K562 (cell line): ENCODE data around the gene SDC1. TPM values are rescaled to one million over a fixed set of nuclear protein-coding genes. Genes with fewer than 3 reads are reported as not detected.

Source experiments
- ATAC-seq: fragments of 200-7000 bp; cut with Tn5 transposase; 3 replicates; pipeline ENCODE4 v1.9.1; 2020; ENCODE audit warnings: moderate library complexity
- BruUV-seq: library from RNA; stranded (reverse); fragments of 400-500 nt; replicated peaks from 2 replicates; lab custom pipeline; 2021; lab: Mats Ljungman, UMichigan
- CTCF ChIA-PET: fragments of 300-600 bp; formaldehyde crosslinking; extraction: SDS; loops from one replicate; lab custom pipeline; 2021; ENCODE audit warnings: low intra/inter-chr PET ratio; lab: Yijun Ruan, JAX
- POLR2A ChIA-PET: fragments of 300-600, 350-650 bp; sonication (Branson Sonifier 250); formaldehyde crosslinking; extraction: SDS; loops from one replicate; lab custom pipeline; 2021; ENCODE audit warnings: antibody characterized with exemption, inconsistent platforms; lab: Yijun Ruan, JAX
- DNase-seq, 4 experiments: peaks; one replicate each; pipeline versions ENCODE4 v3.0.0 to v3.0.0-alpha.2; 2011 to 2018; ENCODE audit warnings: low spot score in 3 of 4, mixed read lengths in 3 of 4; ENCODE audit errors: extremely low read depth in 1 of 4
- FAIRE-seq: peaks from 2 replicates; lab custom pipeline; 2011; peaks lifted over from hg19 to GRCh38; lab: Jason Lieb, UNC
- H2AFZ ChIP-seq: 2 replicates; pipeline ENCODE4 v1.6.0; 2011; ENCODE audit warnings: low read depth, low read length, control low read depth, inconsistent platforms
- H3K27ac ChIP-seq: fragments of 200-600 bp; 3 replicates; pipeline ENCODE4 v1.8.0; 2011; ENCODE audit warnings: low read depth, mild to moderate bottlenecking, control low read depth, inconsistent platforms, low read length, moderate library complexity, mixed read lengths; ENCODE audit errors: extremely low read depth
- H3K27me3 ChIP-seq, 2 experiments: fragments of 300-600 bp in 1 of 2; 2 replicates in 1 of 2; 3 replicates in 1 of 2; pipeline versions ENCODE4 v1.6.0 to v1.8.0; 2011; ENCODE audit warnings: inconsistent platforms in 2 of 2, low read length in 2 of 2, mild to moderate bottlenecking in 1 of 2, mixed read lengths in 1 of 2, moderate library complexity in 1 of 2; ENCODE audit not compliant: control insufficient read depth in 2 of 2, insufficient read depth in 2 of 2
- H3K36me3 ChIP-seq: fragments of 300-600 bp; 3 replicates; pipeline ENCODE4 v1.8.0; 2011; ENCODE audit warnings: mild to moderate bottlenecking, low read length, inconsistent platforms; ENCODE audit not compliant: control insufficient read depth, insufficient read depth
- H3K4me1 ChIP-seq, 2 experiments: fragments of 200-600 bp in 1 of 2; replicated peaks in 1 of 2; 2 replicates in 1 of 2; 3 replicates in 1 of 2; pipeline versions ENCODE4 v1.5.1 to v1.8.0; 2011; ENCODE audit warnings: inconsistent platforms in 2 of 2, low read length in 2 of 2, mild to moderate bottlenecking in 1 of 2, mixed read lengths in 1 of 2, moderate library complexity in 1 of 2; ENCODE audit not compliant: control insufficient read depth in 2 of 2, insufficient read depth in 2 of 2
- H3K4me2 ChIP-seq: 2 replicates; pipeline ENCODE4 v1.6.1; 2011; ENCODE audit warnings: low read length, control low read depth, inconsistent platforms, mixed read lengths; ENCODE audit not compliant: insufficient read depth
- H3K4me3 ChIP-seq: fragments of 200-600 bp; sonication (generic), shearing (Covaris generic); 2 replicates; pipeline ENCODE4 v1.5.1; 2016; ENCODE audit warnings: control low read depth, inconsistent platforms
- H3K79me2 ChIP-seq: fragments of 200-600 bp; 3 replicates; pipeline ENCODE4 v1.8.0; 2011; ENCODE audit warnings: low read length, inconsistent platforms; ENCODE audit not compliant: control insufficient read depth, insufficient read depth
- H3K9ac ChIP-seq, 2 experiments: 2 replicates each; pipeline versions ENCODE4 v1.6.0 to v1.6.1; 2011; ENCODE audit warnings: low read depth in 2 of 2, low read length in 2 of 2, control low read depth in 1 of 2, inconsistent platforms in 1 of 2, mild to moderate bottlenecking in 1 of 2, mixed read lengths in 1 of 2; ENCODE audit not compliant: insufficient read depth in 1 of 2
- H3K9me1 ChIP-seq: one replicate; pipeline ENCODE4 v1.6.0; 2011; ENCODE audit warnings: inconsistent platforms, mild to moderate bottlenecking, low read length, moderate library complexity; ENCODE audit not compliant: control insufficient read depth, insufficient read depth
- H3K9me3 ChIP-seq: replicated peaks from 2 replicates; pipeline ENCODE4 v1.5.1; 2011; ENCODE audit warnings: low read depth, low read length, inconsistent platforms; ENCODE audit not compliant: control insufficient read depth, insufficient read depth
- H4K20me1 ChIP-seq: replicated peaks from 2 replicates; pipeline ENCODE4 v1.6.1; 2011; ENCODE audit warnings: low read length, inconsistent platforms, mixed read lengths; ENCODE audit not compliant: control insufficient read depth, insufficient read depth
- ZBTB8A ChIP-seq: fragments of 450-650 bp; IDR thresholded peaks from 2 replicates; pipeline ENCODE4 v1.6.1; 2018; ENCODE audit warnings: mild to moderate bottlenecking, moderate library complexity; ENCODE audit not compliant: partially characterized antibody
- ZNF263 ChIP-seq: sonication (generic); formaldehyde crosslinking; IDR thresholded peaks from 2 replicates; pipeline ENCODE4 v1.8.0; 2022; ENCODE audit warnings: mild to moderate bottlenecking, missing genetic modification reagents, borderline replicate concordance
- WGBS: fragments of 100-300 bp; shearing (Covaris generic); methylation state at CpG from one replicate; pipeline ENCODE4 v1.1.6; 2016; ENCODE audit warnings: low coverage, mixed read lengths; ENCODE audit not compliant: insufficient coverage; ENCODE audit errors: missing lambda C conversion rate; 5-methylcytosine and 5-hydroxymethylcytosine counted together
- in situ Hi-C: fragments of 300-500 bp; cut with MboI; formaldehyde crosslinking; loops from 4 replicates; pipeline ENCODE4 v1.15.0; 2018; ENCODE audit warnings: inconsistent platforms, mixed read lengths
- intact Hi-C: fragments of 100-400 bp; cut with micrococcal nuclease; formaldehyde crosslinking; loops from 2 replicates; pipeline ENCODE4 v1.14.2; 2022
- polyA plus RNA-seq, 8 experiments: library from polyadenylated mRNA; depleted of rRNA in 4 of 8; stranded (reverse) in 5 of 8; unstranded in 3 of 8; fragments of >200 nt; fragmentation: Nextera tagmentation in 2 of 8; fragmentation: Illumina TruSeq in 1 of 8; extraction: Ambion mirVana in 2 of 8; extraction: Trizol in 1 of 8; gene quantifications; 2 replicates each; pipeline versions ENCODE4 v1.2.1 to v1.2.3, GENCODE V29; 2011 to 2014; ENCODE audit warnings: inconsistent platforms in 1 of 8, missing spikeins in 1 of 8
- total RNA-seq, 7 experiments: library from RNA; depleted of rRNA in 6 of 7; stranded (reverse); fragments of >200 nt in 6 of 7; fragmentation: Illumina TruSeq in 2 of 7; extraction: Trizol in 2 of 7; gene quantifications; 2 replicates each; pipeline versions ENCODE4 v1.2.1 to v1.2.3, GENCODE V29; 2011 to 2021; ENCODE audit warnings: low replicate concordance in 1 of 7
- TF ChIP-seq, protein P1 (sequence below), 3 experiments: IDR thresholded peaks in 2 of 3; conservative IDR thresholded peaks in 1 of 3; 2 replicates each; pipeline ENCODE4 v1.5.1; 2011 to 2012; ENCODE audit warnings: low read length in 3 of 3, mild to moderate bottlenecking in 3 of 3, control low read depth in 2 of 3, improper control_type of control experiment in 1 of 3, inconsistent platforms in 1 of 3, low read depth in 1 of 3, mixed read lengths in 1 of 3, moderate library complexity in 1 of 3; ENCODE audit not compliant: insufficient read depth in 2 of 3
- TF ChIP-seq, protein P2 (sequence below): IDR thresholded peaks from 2 replicates; pipeline ENCODE4 v1.6.1; 2011; ENCODE audit warnings: borderline replicate concordance, low read depth, mild to moderate bottlenecking, moderate library complexity, low read length; ENCODE audit not compliant: insufficient read depth, poor library complexity, severe bottlenecking

SDC1 gene
- total and polyA plus RNA-seq, 9 of the 15 experiments (the other 6 are each of a cell fraction or from before 2014, with no cell fraction given) = 0.06 to 2.7 (median 0.49) TPM

DNA sequence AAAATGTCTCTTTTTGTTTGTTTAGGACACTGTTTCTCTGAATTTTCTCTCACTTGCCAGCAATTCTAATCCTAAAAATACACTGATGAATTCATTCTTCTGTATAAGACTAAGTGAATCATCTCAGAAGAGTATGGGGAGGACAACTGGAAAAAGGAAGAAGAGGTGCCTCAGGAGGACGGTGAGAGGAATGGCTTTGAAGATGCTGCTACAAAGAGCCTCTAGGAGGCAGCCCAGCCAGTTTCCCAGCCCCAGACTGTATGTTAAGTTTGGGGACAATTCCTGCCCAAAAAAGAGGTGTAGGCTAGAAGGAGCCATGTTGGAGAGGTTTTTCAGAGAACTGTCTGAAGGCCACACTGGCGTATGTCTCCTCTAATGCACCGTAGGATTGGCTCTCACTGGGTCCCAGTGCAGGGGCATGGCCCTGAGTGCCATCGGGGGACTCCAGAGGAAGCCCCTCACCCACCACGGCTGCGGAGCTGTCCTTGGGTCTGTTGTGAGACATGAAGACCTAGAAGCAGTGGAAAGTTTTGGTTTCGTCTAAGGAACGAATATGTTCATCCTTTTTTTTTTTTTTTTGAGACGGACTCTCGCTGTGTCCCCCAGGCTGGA is 3.1 kb upstream of the SDC1 start:
- H3K79me2 ChIP-seq = no peaks in the 10 kb centered on the region
- no peak overlapping the region for H2AFZ ChIP-seq
- BruUV-seq = no TSS peak
- no peaks in the 10 kb centered on the region for H3K9me3 ChIP-seq
- in situ Hi-C loops (loop anchor here (10.0 kb wide), 1 partner anchor 93 kb away; no protein-coding TSS in a partner anchor), intact Hi-C loops (loop anchor here (1.0 to 5.0 kb wide), 2 partner anchors 125 to 271 kb away; no protein-coding TSS in a partner anchor)
- peaks cover 8 to 53% of the 10 kb centered on the region in 2 experiments; a peak in 3 of 5 replicates for H3K27me3 ChIP-seq
- no peaks in the 10 kb centered on the region for H3K36me3 ChIP-seq
- TF ChIP-seq ZNF263 (CRISPR knock-in tag) (peak; percentile 84), ZBTB8A (no peak)
- TF ChIP-seq, protein P1, sequence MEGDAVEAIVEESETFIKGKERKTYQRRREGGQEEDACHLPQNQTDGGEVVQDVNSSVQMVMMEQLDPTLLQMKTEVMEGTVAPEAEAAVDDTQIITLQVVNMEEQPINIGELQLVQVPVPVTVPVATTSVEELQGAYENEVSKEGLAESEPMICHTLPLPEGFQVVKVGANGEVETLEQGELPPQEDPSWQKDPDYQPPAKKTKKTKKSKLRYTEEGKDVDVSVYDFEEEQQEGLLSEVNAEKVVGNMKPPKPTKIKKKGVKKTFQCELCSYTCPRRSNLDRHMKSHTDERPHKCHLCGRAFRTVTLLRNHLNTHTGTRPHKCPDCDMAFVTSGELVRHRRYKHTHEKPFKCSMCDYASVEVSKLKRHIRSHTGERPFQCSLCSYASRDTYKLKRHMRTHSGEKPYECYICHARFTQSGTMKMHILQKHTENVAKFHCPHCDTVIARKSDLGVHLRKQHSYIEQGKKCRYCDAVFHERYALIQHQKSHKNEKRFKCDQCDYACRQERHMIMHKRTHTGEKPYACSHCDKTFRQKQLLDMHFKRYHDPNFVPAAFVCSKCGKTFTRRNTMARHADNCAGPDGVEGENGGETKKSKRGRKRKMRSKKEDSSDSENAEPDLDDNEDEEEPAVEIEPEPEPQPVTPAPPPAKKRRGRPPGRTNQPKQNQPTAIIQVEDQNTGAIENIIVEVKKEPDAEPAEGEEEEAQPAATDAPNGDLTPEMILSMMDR (IDR thresholded peaks at IDR 0.05 in 2 of 3, conservative IDR thresholded peaks at IDR 0.05 in 1 of 3; ENCODE audit: insufficient read depth in 2 of 3, low read depth in 1 of 3, low read length in 3 of 3) = peak; percentile 16 to 24 (median 23); a peak in 2 of 6 replicates
- TF ChIP-seq, protein P2, sequence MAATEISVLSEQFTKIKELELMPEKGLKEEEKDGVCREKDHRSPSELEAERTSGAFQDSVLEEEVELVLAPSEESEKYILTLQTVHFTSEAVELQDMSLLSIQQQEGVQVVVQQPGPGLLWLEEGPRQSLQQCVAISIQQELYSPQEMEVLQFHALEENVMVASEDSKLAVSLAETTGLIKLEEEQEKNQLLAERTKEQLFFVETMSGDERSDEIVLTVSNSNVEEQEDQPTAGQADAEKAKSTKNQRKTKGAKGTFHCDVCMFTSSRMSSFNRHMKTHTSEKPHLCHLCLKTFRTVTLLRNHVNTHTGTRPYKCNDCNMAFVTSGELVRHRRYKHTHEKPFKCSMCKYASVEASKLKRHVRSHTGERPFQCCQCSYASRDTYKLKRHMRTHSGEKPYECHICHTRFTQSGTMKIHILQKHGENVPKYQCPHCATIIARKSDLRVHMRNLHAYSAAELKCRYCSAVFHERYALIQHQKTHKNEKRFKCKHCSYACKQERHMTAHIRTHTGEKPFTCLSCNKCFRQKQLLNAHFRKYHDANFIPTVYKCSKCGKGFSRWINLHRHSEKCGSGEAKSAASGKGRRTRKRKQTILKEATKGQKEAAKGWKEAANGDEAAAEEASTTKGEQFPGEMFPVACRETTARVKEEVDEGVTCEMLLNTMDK = peak; percentile 25
- H4K20me1 ChIP-seq = no peaks in the 10 kb centered on the region
- no peak for DNase-seq
- H3K4me3 ChIP-seq = no peak overlapping the region
- ATAC-seq = 0 out of 3 replicates have a peak, but pooled peaks have one; percentile 12
- WGBS = 26% methylated on average over 9 of the region's 10 CpGs
- no peak overlapping the region for H3K4me2 ChIP-seq
- H3K9me1 ChIP-seq = no peaks in the 10 kb centered on the region
- POLR2A ChIA-PET = no interaction called here
- H3K4me1 ChIP-seq = peaks cover 0 to 29% of the 10 kb centered on the region in 2 experiments; a peak in 2 of 5 replicates
- no peak overlapping the region for H3K27ac ChIP-seq
- FAIRE-seq = no peak
- CTCF ChIA-PET = no interaction called here
- H3K9ac ChIP-seq = no peak overlapping the region
